HEK293 (cell line): ENCODE data around the gene GRAMD4.

Experiments
- CTCF ChIA-PET: fragments of 350-600 bp; formaldehyde crosslinking; extraction: SDS; loops from one replicate; lab custom pipeline; 2021; ENCODE audit warnings: antibody characterized with exemption; lab: Yijun Ruan, JAX
- POLR2A ChIA-PET: fragments of 300-600 bp; formaldehyde crosslinking; extraction: SDS; loops from one replicate; lab custom pipeline; 2020; ENCODE audit warnings: antibody characterized with exemption, inconsistent platforms; lab: Yijun Ruan, JAX
- H3K27ac ChIP-seq: fragments of 200-500 bp; sonication (Bioruptor generic); 2 replicates; pipeline ENCODE4 v1.5.1; 2014; ENCODE audit warnings: low read depth, low read length, control low read depth, inconsistent platforms; ENCODE audit errors: extremely low read depth
- H3K36me3 ChIP-seq, 2 experiments: fragments of 200-500 bp in 1 of 2; sonication (Bioruptor generic) in 1 of 2; 1 replicate in 1 of 2; 2 replicates in 1 of 2; pipeline ENCODE4 v1.5.1; 2014 to 2017; ENCODE audit warnings: inconsistent platforms in 2 of 2, low read length in 2 of 2; ENCODE audit not compliant: control insufficient read depth in 2 of 2, insufficient read depth in 1 of 2
- H3K4me1 ChIP-seq: fragments of 200-500 bp; sonication (Bioruptor generic); 2 replicates; pipeline ENCODE4 v1.5.1; 2014; ENCODE audit warnings: mild to moderate bottlenecking, low read length, inconsistent platforms; ENCODE audit not compliant: control insufficient read depth, insufficient read depth
- H3K4me3 ChIP-seq: 2 replicates; pipeline ENCODE4 v1.5.1; 2011; ENCODE audit warnings: low read depth, mild to moderate bottlenecking, control low read depth, low read length, moderate library complexity
- H3K9me3 ChIP-seq: fragments of 200-500 bp; sonication (Bioruptor generic); 2 replicates; pipeline ENCODE4 v1.5.1; 2014; ENCODE audit warnings: low read depth, low read length, inconsistent platforms; ENCODE audit not compliant: control insufficient read depth, insufficient read depth
- BCL11A ChIP-seq: fragments of 450-650 bp; formaldehyde crosslinking; IDR thresholded peaks from 2 replicates; pipeline ENCODE4 v1.5.1; 2016; ENCODE audit warnings: low read depth, missing biosample characterization, missing genetic modification characterization
- KLF16 ChIP-seq: fragments of 450-650 bp; formaldehyde crosslinking; IDR thresholded peaks from 2 replicates; pipeline ENCODE4 v1.5.1; 2017; ENCODE audit warnings: missing biosample characterization, missing genetic modification characterization
- REST ChIP-seq: fragments of 450-650 bp; formaldehyde crosslinking; IDR thresholded peaks from 2 replicates; pipeline ENCODE4 v1.5.1; 2016; ENCODE audit warnings: missing biosample characterization, missing genetic modification characterization
- SCRT2 ChIP-seq: fragments of 450-650 bp; formaldehyde crosslinking; IDR thresholded peaks from 2 replicates; pipeline ENCODE4 v1.5.1; 2016; ENCODE audit warnings: missing biosample characterization, missing genetic modification characterization
- ZBTB11 ChIP-seq: fragments of 450-650 bp; formaldehyde crosslinking; conservative IDR thresholded peaks from 2 replicates; pipeline ENCODE4 v1.5.1; 2016; ENCODE audit warnings: low read depth, missing biosample characterization, missing genetic modification characterization
- ZBTB17 ChIP-seq: fragments of 450-650 bp; formaldehyde crosslinking; IDR thresholded peaks from 2 replicates; pipeline ENCODE4 v1.5.1; 2016; ENCODE audit warnings: missing biosample characterization, missing genetic modification characterization
- ZNF155 ChIP-seq: fragments of 450-650 bp; formaldehyde crosslinking; IDR thresholded peaks from 2 replicates; pipeline ENCODE4 v1.5.1; 2016; ENCODE audit warnings: missing biosample characterization, missing genetic modification characterization
- ZNF18 ChIP-seq: fragments of 450-650 bp; formaldehyde crosslinking; IDR thresholded peaks from 2 replicates; pipeline ENCODE4 v1.5.1; 2016; ENCODE audit warnings: missing biosample characterization, missing genetic modification characterization
- ZNF23 ChIP-seq: fragments of 450-650 bp; formaldehyde crosslinking; IDR thresholded peaks from 2 replicates; pipeline ENCODE4 v1.5.1; 2016; ENCODE audit warnings: missing biosample characterization, missing genetic modification characterization, borderline replicate concordance
- ZNF398 ChIP-seq: fragments of 450-650 bp; formaldehyde crosslinking; IDR thresholded peaks from 2 replicates; pipeline ENCODE4 v1.5.1; 2017; ENCODE audit warnings: missing biosample characterization, missing genetic modification characterization
- ZNF48 ChIP-seq: fragments of 450-650 bp; formaldehyde crosslinking; IDR thresholded peaks from 2 replicates; pipeline ENCODE4 v1.5.1; 2016; ENCODE audit warnings: missing biosample characterization, missing genetic modification characterization
- ZNF513 ChIP-seq: fragments of 450-650 bp; IDR thresholded peaks from 2 replicates; pipeline ENCODE4 v1.5.1; 2018; ENCODE audit warnings: missing biosample characterization, missing genetic modification characterization
- ZNF521 ChIP-seq: fragments of 450-650 bp; formaldehyde crosslinking; IDR thresholded peaks from 2 replicates; pipeline ENCODE4 v1.5.1; 2017; ENCODE audit warnings: missing biosample characterization, mild to moderate bottlenecking, missing genetic modification characterization
- ZNF580 ChIP-seq: fragments of 450-650 bp; formaldehyde crosslinking; IDR thresholded peaks from 2 replicates; pipeline ENCODE4 v1.5.1; 2016; ENCODE audit warnings: missing biosample characterization, missing genetic modification characterization
- ZSCAN18 ChIP-seq: fragments of 450-650 bp; formaldehyde crosslinking; IDR thresholded peaks from 2 replicates; pipeline ENCODE4 v1.5.1; 2016; ENCODE audit warnings: missing biosample characterization, missing genetic modification characterization

Gene GRAMD4

GRCh38 chr22:46625113-46625842 is 5.1 kb downstream of the GRAMD4 start:
- no peak for TF ChIP-seq ZNF580 (tag by site-specific recombination)
- no peak for TF ChIP-seq ZNF23 (tag by site-specific recombination)
- no peak for TF ChIP-seq KLF16 (tag by site-specific recombination)
- no peak for TF ChIP-seq BCL11A (tag by site-specific recombination)
- TF ChIP-seq ZSCAN18, result no peak
- no peak for TF ChIP-seq ZNF521 (tag by site-specific recombination)
- TF ChIP-seq ZNF513 (tag by site-specific recombination), result no peak
- no peak for TF ChIP-seq ZBTB17
- no peak for TF ChIP-seq REST (tag by site-specific recombination)
- no peak for TF ChIP-seq ZNF155
- POLR2A ChIA-PET, result no interaction called here
- H3K9me3 ChIP-seq, result no peaks in the 10 kb centered on the region
- no peak overlapping the region for H3K27ac ChIP-seq
- no peak overlapping the region for H3K4me3 ChIP-seq
- H3K4me1 ChIP-seq, result no peaks in the 10 kb centered on the region
- CTCF ChIA-PET, result no interaction called here
- peaks cover 0 to 3% of the 10 kb centered on the region in 2 experiments; a peak in 2 of 3 replicates for H3K36me3 ChIP-seq

- CTCF ChIA-PET, result no interaction called here
- TF ChIP-seq ZNF48 (tag by site-specific recombination) (no peak), ZBTB11 (no peak), SCRT2 (tag by site-specific recombination) (no peak), ZNF18 (tag by site-specific recombination) (no peak), ZNF398 (no peak)
These were observed 5.7 kb downstream of the GRAMD4 start for GRCh38 chr22:46625843-46626349.

More at GRCh38 chr22:46625843-46626349, 5.7 kb downstream of the GRAMD4 start:
- Histone ChIP-seq H3K4me1 (no peaks in the 10 kb centered on the region), H3K36me3 (peaks cover 0 to 3% of the 10 kb centered on the region in 2 experiments; a peak in 2 of 3 replicates), H3K9me3 (no peaks in the 10 kb centered on the region), H3K27ac (no peak overlapping the region), H3K4me3 (no peak overlapping the region)
- POLR2A ChIA-PET, result no interaction called here
